GM21447 (cell line): Measurements from ENCODE around the gene SLC25A33.

Experiments used
- ATAC-seq: cut with Tn5 transposase; IDR thresholded peaks from one replicate; pipeline ENCODE4 v1.9.1; 2021; ENCODE audit not compliant: unreplicated experiment

The SLC25A33 gene

GRCh38 chr1:9599741-9600140 is 60.5 kb downstream of the SLC25A33 start:
- ATAC-seq, result no peak

GRCh38 chr1:9600861-9601834 is 61.9 kb downstream of the SLC25A33 start:
- ATAC-seq, result no peak

- no peak for ATAC-seq
Measured at GRCh38 chr1:9601942-9602793, 62.9 kb downstream of the SLC25A33 start.

GRCh38 chr1:9602794-9603167 is 63.5 kb downstream of the SLC25A33 start:
- ATAC-seq, result no peak

- no peak for ATAC-seq
Measured at GRCh38 chr1:9603307-9603706, 64.0 kb downstream of the SLC25A33 start.

GRCh38 chr1:9603766-9604753 is 64.8 kb downstream of the SLC25A33 start:
- no peak for ATAC-seq

- ATAC-seq, result no peak
Measured at GRCh38 chr1:9604836-9605235, 65.6 kb downstream of the SLC25A33 start.

GRCh38 chr1:9605946-9606455 is 66.7 kb downstream of the SLC25A33 start:
- ATAC-seq, result no peak

GRCh38 chr1:9606458-9606857 is 67.2 kb downstream of the SLC25A33 start:
- ATAC-seq, result no peak

- ATAC-seq, result no peak
Measured at GRCh38 chr1:9606948-9607347, 67.7 kb downstream of the SLC25A33 start.

- no peak for ATAC-seq
Measured at GRCh38 chr1:9607352-9607751, 68.1 kb downstream of the SLC25A33 start.

GRCh38 chr1:9609998-9610397 is 70.7 kb downstream of the SLC25A33 start:
- no peak for ATAC-seq

- ATAC-seq, result no peak
Measured at GRCh38 chr1:9610548-9610947, 71.3 kb downstream of the SLC25A33 start.

GRCh38 chr1:9611716-9612115 is 72.5 kb downstream of the SLC25A33 start:
- no peak for ATAC-seq

GRCh38 chr1:9612162-9612845 is 73.0 kb downstream of the SLC25A33 start:
- ATAC-seq, result no peak

GRCh38 chr1:9612871-9613624 is 73.8 kb downstream of the SLC25A33 start:
- no peak for ATAC-seq

- ATAC-seq, result no peak
Measured at GRCh38 chr1:9613625-9614299, 74.5 kb downstream of the SLC25A33 start.

- ATAC-seq, result no peak
Measured at GRCh38 chr1:9615316-9616063, 76.2 kb downstream of the SLC25A33 start.
